Fibroblast of skin of scalp (primary cell): ENCODE measurements around the gene MARCHF9.

Experiments
- DNase-seq: peaks from one replicate; pipeline ENCODE4 v3.0.0-alpha.2; 2013

Gene MARCHF9

GRCh38 chr12:57755454-57756372 is 810 bp downstream of the MARCHF9 start:
- DNase-seq = no peak

- no peak for DNase-seq
Observed at GRCh38 chr12:57756406-57757341, 1.8 kb downstream of the MARCHF9 start.

- DNase-seq = no peak
Observed at GRCh38 chr12:57757771-57758170, 2.9 kb downstream of the MARCHF9 start.

GRCh38 chr12:57758552-57759359 is 3.9 kb downstream of the MARCHF9 start:
- DNase-seq = no peak

- DNase-seq = no peak
Observed at GRCh38 chr12:57759360-57759980, 4.6 kb downstream of the MARCHF9 start.

- no peak for DNase-seq
Observed at GRCh38 chr12:57760347-57760982, 5.6 kb downstream of the MARCHF9 start.

GRCh38 chr12:57761391-57761998 is 6.6 kb downstream of the MARCHF9 start:
- no peak for DNase-seq

- no peak for DNase-seq
Observed at GRCh38 chr12:57762463-57762862, 7.6 kb downstream of the MARCHF9 start.

GRCh38 chr12:57763881-57764661 is 9.2 kb downstream of the MARCHF9 start:
- no peak for DNase-seq

GRCh38 chr12:57764662-57765002 is 9.7 kb downstream of the MARCHF9 start:
- DNase-seq = no peak

GRCh38 chr12:57765003-57765697 is 10.2 kb downstream of the MARCHF9 start:
- DNase-seq = no peak

- DNase-seq = no peak
Observed at GRCh38 chr12:57765698-57766463, 11.0 kb downstream of the MARCHF9 start.

GRCh38 chr12:57766464-57767304 is 11.8 kb downstream of the MARCHF9 start, which contains the start of gene CYP27B1:
TSS of gene CYP27B1 (minus strand) at chr12:57767078. CDS start at chr12:57767041, 37 bp downstream.
- DNase-seq = no peak

- DNase-seq = no peak
Observed at GRCh38 chr12:57767305-57767698, 12.4 kb downstream of the MARCHF9 start.

- no peak for DNase-seq
Observed at GRCh38 chr12:57767876-57768275, 13.0 kb downstream of the MARCHF9 start.

GRCh38 chr12:57769594-57769993 is 14.7 kb downstream of the MARCHF9 start:
- DNase-seq = no peak

- no peak for DNase-seq
Observed at GRCh38 chr12:57770734-57771133, 15.8 kb downstream of the MARCHF9 start.
